ENCODE measurements around the gene CAPN12.

The CAPN12 gene

DNA sequence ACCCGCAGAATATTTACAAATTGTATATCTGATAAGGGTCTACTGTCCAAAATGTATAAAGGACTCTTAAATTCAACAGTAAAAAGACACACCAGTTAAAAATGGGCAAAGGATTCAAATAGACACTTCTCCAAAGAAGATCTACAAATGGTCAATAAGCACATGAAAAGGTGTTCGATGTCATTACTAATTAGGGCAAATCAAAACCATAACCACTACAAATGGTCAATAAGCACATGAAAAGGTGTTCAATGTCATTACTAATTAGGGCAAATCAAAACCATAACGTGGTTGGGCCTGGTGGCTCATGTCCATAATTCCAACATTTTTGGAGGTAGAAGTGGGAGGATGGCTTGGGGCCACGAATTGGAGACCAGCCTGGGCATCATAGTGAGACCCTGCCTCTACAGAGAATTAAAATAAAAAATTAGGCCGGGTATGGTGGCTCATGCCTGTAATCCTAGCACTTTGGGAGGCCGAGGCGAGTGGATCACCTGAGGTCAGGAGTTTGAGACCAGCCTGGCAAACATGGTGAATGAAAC is 56.4 kb downstream of the CAPN12 start:
- H3K9me3 ChIP-seq (ENCODE audit: insufficient read depth, low read depth, low read length) = no peaks in the 10 kb centered on the region
- H3K4me3 ChIP-seq (ENCODE audit: low read length, poor library complexity, severe bottlenecking) = no peak overlapping the region
- no peak for TF ChIP-seq CTCF (conservative IDR thresholded peaks at IDR 0.05; ENCODE audit: low read length)
- TF ChIP-seq EZH2phosphoT487 (IDR thresholded peaks at IDR 0.05; ENCODE audit: borderline replicate concordance) = no peak
- peaks cover 10% of the 10 kb centered on the region; the same call in 1 of the 2 replicates for H3K36me3 ChIP-seq (ENCODE audit: insufficient read depth, low read length)
- H3K4me2 ChIP-seq (ENCODE audit: low read depth, low read length, poor library complexity, severe bottlenecking) = no peak overlapping the region
- H3K79me2 ChIP-seq (ENCODE audit: insufficient read depth, low read length) = peaks cover 100% of the 10 kb centered on the region
- peaks cover 87% of the 10 kb centered on the region for H3K4me1 ChIP-seq (ENCODE audit: insufficient read depth, low read length, poor library complexity, severe bottlenecking)
- no peaks in the 10 kb centered on the region for H3K9me2 ChIP-seq (replicated peaks; ENCODE audit: low read depth, low read length)
- H2AFZ ChIP-seq (ENCODE audit: low read length) = no peak overlapping the region
- H3K9ac ChIP-seq (ENCODE audit: low read depth, low read length, poor library complexity, severe bottlenecking) = no peak overlapping the region
- peaks cover 5% of the 10 kb centered on the region for H3F3A ChIP-seq (ENCODE audit: low read depth)
- peaks cover 16% of the 10 kb centered on the region for H4K20me1 ChIP-seq (ENCODE audit: insufficient read depth, low read length, poor library complexity, severe bottlenecking)
- no peaks in the 10 kb centered on the region for H3K27me3 ChIP-seq (ENCODE audit: insufficient read depth, low read length, poor library complexity, severe bottlenecking)

- no peaks in the 10 kb centered on the region; the same call in 1 of the 2 replicates for H3F3A ChIP-seq (ENCODE audit: low read depth)
- H3K9me3 ChIP-seq (ENCODE audit: insufficient read depth, low read depth, low read length) = no peaks in the 10 kb centered on the region
- H3K79me2 ChIP-seq (ENCODE audit: insufficient read depth, low read length) = peaks cover 100% of the 10 kb centered on the region
- H3K9me2 ChIP-seq (replicated peaks; ENCODE audit: low read depth, low read length) = no peaks in the 10 kb centered on the region
- H3K4me1 ChIP-seq (ENCODE audit: insufficient read depth, low read length, poor library complexity, severe bottlenecking) = peaks cover 85% of the 10 kb centered on the region
- H3K4me3 ChIP-seq (ENCODE audit: low read length, poor library complexity, severe bottlenecking) = peak overlapping the region; percentile 58
- TF ChIP-seq EZH2phosphoT487 (IDR thresholded peaks at IDR 0.05; ENCODE audit: borderline replicate concordance) (no peak), CTCF (conservative IDR thresholded peaks at IDR 0.05; ENCODE audit: low read length) (no peak)
- peak overlapping the region; percentile 67 for H3K9ac ChIP-seq (ENCODE audit: low read depth, low read length, poor library complexity, severe bottlenecking)
- H3K27me3 ChIP-seq (ENCODE audit: insufficient read depth, low read length, poor library complexity, severe bottlenecking) = no peaks in the 10 kb centered on the region
- peaks cover 10% of the 10 kb centered on the region; the same call in 1 of the 2 replicates for H3K36me3 ChIP-seq (ENCODE audit: insufficient read depth, low read length)
- H4K20me1 ChIP-seq (ENCODE audit: insufficient read depth, low read length, poor library complexity, severe bottlenecking) = peaks cover 14% of the 10 kb centered on the region
- H2AFZ ChIP-seq (ENCODE audit: low read length) = no peak overlapping the region
- peak overlapping the region; percentile 73 for H3K4me2 ChIP-seq (ENCODE audit: low read depth, low read length, poor library complexity, severe bottlenecking)
These were observed 57.8 kb downstream of the CAPN12 start for GRCh38 chr19:38686530-38686888.

DNA sequence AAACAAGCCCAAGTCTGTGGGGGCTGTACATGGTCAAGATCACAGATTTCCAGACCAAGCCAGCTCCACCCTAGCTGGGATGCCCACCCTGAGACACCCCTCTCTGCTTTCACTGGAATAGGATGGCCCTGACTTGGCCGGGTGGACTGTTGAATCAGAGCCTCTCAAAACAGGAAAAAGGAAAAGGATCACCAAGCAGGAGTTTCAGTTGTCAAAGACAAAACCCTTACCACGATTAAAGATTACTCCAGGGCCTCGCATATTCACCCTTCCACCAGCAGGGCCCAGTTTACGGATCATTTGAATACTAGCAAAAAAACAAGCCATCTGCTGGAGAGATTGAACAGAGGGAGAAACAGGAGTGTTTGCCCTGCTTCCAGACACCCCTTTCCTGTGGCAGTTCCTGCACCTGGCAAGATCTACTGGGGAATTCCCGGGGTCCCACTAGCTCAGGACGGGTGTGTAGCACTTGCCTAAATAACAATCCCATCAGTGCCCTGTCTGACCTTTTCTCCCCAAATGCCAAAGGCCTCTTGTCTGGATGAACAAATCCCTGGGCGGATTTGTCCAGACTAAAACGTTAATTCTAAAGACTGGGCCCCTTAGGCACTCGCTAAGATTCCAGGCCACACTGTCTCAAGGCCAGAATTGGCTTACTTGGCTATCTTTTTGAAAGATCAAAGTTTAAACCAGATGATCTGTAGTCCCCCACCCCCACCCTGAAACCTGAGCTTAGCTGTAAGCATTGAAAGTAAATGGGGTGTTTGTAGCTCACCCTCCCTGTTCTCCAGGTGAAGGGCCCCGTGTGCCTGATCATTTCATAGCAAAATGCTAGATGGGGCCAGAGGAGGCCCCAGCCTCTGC is 58.4 kb downstream of the CAPN12 start:
- TF ChIP-seq CTCF (conservative IDR thresholded peaks at IDR 0.05; ENCODE audit: low read length) (peak; percentile 54), EZH2phosphoT487 (IDR thresholded peaks at IDR 0.05; ENCODE audit: borderline replicate concordance) (no peak)
- H3K4me3 ChIP-seq (ENCODE audit: low read length, poor library complexity, severe bottlenecking) = peak overlapping the region; percentile 58
- H3K4me1 ChIP-seq (ENCODE audit: insufficient read depth, low read length, poor library complexity, severe bottlenecking) = peaks cover 87% of the 10 kb centered on the region
- H3K9me2 ChIP-seq (replicated peaks; ENCODE audit: low read depth, low read length) = no peaks in the 10 kb centered on the region
- no peak overlapping the region for H2AFZ ChIP-seq (ENCODE audit: low read length)
- H3F3A ChIP-seq (ENCODE audit: low read depth) = no peaks in the 10 kb centered on the region; the same call in 1 of the 2 replicates
- no peaks in the 10 kb centered on the region for H3K9me3 ChIP-seq (ENCODE audit: insufficient read depth, low read depth, low read length)
- peaks cover 10% of the 10 kb centered on the region; the same call in 1 of the 2 replicates for H3K36me3 ChIP-seq (ENCODE audit: insufficient read depth, low read length)
- H4K20me1 ChIP-seq (ENCODE audit: insufficient read depth, low read length, poor library complexity, severe bottlenecking) = peaks cover 14% of the 10 kb centered on the region
- H3K4me2 ChIP-seq (ENCODE audit: low read depth, low read length, poor library complexity, severe bottlenecking) = peak overlapping the region; percentile 73
- H3K9ac ChIP-seq (ENCODE audit: low read depth, low read length, poor library complexity, severe bottlenecking) = peak overlapping the region; percentile 67
- peaks cover 100% of the 10 kb centered on the region for H3K79me2 ChIP-seq (ENCODE audit: insufficient read depth, low read length)
- H3K27me3 ChIP-seq (ENCODE audit: insufficient read depth, low read length, poor library complexity, severe bottlenecking) = no peaks in the 10 kb centered on the region
